Neural cell (in vitro differentiated cells): ENCODE measurements around the gene IL17B.

ENCODE experiments used
- EZH2 ChIP-seq: fragments of 200-600, 300-800 bp; shearing (Covaris generic), sonication (generic); IDR thresholded peaks from 2 replicates; pipeline ENCODE4 v1.6.1; 2014; ENCODE audit warnings: antibody characterized with exemption, low read length, borderline replicate concordance, mild to moderate bottlenecking; ENCODE audit not compliant: insufficient read depth, poor library complexity, severe bottlenecking
- MXI1 ChIP-seq: fragments of 450-650 bp; conservative IDR thresholded peaks from 2 replicates; pipeline ENCODE4 v1.6.1; 2014; ENCODE audit warnings: antibody characterized with exemption, mild to moderate bottlenecking; ENCODE audit not compliant: poor library complexity, severe bottlenecking
- RAD21 ChIP-seq: fragments of 450-650 bp; conservative IDR thresholded peaks from 2 replicates; pipeline ENCODE4 v1.6.1; 2014; ENCODE audit warnings: antibody characterized with exemption, mild to moderate bottlenecking, moderate library complexity
- TF ChIP-seq, protein P1 (sequence below): fragments of 450-650 bp; IDR thresholded peaks from 2 replicates; pipeline ENCODE4 v1.5.1; 2014; ENCODE audit warnings: antibody characterized with exemption, mild to moderate bottlenecking, moderate library complexity; ENCODE audit not compliant: poor library complexity, severe bottlenecking
- TF ChIP-seq, protein P2 (sequence below): IDR thresholded peaks from 2 replicates; pipeline ENCODE4 v1.6.1; 2012; ENCODE audit warnings: borderline replicate concordance

DNA sequence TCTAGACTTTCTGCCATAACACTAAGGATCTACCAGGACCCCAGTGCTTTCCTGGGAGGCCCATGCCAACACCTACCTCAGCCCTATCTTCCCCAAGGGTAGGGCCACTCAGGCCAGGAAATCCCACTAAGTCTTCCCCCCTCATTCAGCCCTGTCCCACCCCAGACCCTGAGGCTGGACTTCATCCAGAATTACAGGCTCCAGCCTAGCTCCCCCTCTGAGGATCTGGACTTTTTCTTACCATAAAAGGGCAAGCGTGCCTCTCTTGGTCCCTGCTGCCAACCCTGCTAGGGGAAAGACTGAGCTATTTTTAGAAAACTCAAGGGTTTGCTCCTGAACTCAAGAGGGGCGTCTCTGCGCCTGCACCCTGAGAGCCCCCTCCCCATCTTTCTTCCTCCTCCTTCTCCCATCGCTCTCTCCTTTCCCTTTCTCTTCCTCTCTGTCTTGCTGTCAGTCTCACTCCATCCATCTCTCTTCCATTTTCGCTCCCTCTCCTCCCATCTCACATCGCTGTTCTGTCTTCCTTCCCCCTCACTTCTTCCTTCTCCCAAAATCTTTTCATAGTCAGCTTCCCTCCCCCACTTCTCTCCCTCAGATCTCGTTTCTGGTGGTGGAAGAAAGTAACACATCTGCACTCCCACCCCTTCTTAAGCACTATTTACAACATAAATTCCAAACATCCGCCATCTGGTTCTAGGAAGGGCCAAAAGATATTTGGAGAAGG is 38.1 kb upstream of the IL17B start:
- TF ChIP-seq, protein P1, sequence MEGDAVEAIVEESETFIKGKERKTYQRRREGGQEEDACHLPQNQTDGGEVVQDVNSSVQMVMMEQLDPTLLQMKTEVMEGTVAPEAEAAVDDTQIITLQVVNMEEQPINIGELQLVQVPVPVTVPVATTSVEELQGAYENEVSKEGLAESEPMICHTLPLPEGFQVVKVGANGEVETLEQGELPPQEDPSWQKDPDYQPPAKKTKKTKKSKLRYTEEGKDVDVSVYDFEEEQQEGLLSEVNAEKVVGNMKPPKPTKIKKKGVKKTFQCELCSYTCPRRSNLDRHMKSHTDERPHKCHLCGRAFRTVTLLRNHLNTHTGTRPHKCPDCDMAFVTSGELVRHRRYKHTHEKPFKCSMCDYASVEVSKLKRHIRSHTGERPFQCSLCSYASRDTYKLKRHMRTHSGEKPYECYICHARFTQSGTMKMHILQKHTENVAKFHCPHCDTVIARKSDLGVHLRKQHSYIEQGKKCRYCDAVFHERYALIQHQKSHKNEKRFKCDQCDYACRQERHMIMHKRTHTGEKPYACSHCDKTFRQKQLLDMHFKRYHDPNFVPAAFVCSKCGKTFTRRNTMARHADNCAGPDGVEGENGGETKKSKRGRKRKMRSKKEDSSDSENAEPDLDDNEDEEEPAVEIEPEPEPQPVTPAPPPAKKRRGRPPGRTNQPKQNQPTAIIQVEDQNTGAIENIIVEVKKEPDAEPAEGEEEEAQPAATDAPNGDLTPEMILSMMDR: no peak
- TF ChIP-seq RAD21 (no peak), EZH2 (no peak), MXI1 (no peak)
- TF ChIP-seq, protein P2, sequence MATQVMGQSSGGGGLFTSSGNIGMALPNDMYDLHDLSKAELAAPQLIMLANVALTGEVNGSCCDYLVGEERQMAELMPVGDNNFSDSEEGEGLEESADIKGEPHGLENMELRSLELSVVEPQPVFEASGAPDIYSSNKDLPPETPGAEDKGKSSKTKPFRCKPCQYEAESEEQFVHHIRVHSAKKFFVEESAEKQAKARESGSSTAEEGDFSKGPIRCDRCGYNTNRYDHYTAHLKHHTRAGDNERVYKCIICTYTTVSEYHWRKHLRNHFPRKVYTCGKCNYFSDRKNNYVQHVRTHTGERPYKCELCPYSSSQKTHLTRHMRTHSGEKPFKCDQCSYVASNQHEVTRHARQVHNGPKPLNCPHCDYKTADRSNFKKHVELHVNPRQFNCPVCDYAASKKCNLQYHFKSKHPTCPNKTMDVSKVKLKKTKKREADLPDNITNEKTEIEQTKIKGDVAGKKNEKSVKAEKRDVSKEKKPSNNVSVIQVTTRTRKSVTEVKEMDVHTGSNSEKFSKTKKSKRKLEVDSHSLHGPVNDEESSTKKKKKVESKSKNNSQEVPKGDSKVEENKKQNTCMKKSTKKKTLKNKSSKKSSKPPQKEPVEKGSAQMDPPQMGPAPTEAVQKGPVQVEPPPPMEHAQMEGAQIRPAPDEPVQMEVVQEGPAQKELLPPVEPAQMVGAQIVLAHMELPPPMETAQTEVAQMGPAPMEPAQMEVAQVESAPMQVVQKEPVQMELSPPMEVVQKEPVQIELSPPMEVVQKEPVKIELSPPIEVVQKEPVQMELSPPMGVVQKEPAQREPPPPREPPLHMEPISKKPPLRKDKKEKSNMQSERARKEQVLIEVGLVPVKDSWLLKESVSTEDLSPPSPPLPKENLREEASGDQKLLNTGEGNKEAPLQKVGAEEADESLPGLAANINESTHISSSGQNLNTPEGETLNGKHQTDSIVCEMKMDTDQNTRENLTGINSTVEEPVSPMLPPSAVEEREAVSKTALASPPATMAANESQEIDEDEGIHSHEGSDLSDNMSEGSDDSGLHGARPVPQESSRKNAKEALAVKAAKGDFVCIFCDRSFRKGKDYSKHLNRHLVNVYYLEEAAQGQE: no peak
